HEK293 (cell line): ENCODE results near the gene NRIP1.

Experiments used
- CTCF ChIA-PET: fragments of 350-600 bp; formaldehyde crosslinking; extraction: SDS; loops from one replicate; lab custom pipeline; 2021; ENCODE audit warnings: antibody characterized with exemption; lab: Yijun Ruan, JAX
- POLR2A ChIA-PET: fragments of 300-600 bp; formaldehyde crosslinking; extraction: SDS; loops from one replicate; lab custom pipeline; 2020; ENCODE audit warnings: antibody characterized with exemption, inconsistent platforms; lab: Yijun Ruan, JAX
- H3K27ac ChIP-seq: fragments of 200-500 bp; sonication (Bioruptor generic); 2 replicates; pipeline ENCODE4 v1.5.1; 2014; ENCODE audit warnings: low read depth, low read length, control low read depth, inconsistent platforms; ENCODE audit errors: extremely low read depth
- H3K36me3 ChIP-seq, 2 experiments: fragments of 200-500 bp in 1 of 2; sonication (Bioruptor generic) in 1 of 2; 1 replicate in 1 of 2; 2 replicates in 1 of 2; pipeline ENCODE4 v1.5.1; 2014 to 2017; ENCODE audit warnings: inconsistent platforms in 2 of 2, low read length in 2 of 2; ENCODE audit not compliant: control insufficient read depth in 2 of 2, insufficient read depth in 1 of 2
- H3K4me1 ChIP-seq: fragments of 200-500 bp; sonication (Bioruptor generic); 2 replicates; pipeline ENCODE4 v1.5.1; 2014; ENCODE audit warnings: mild to moderate bottlenecking, low read length, inconsistent platforms; ENCODE audit not compliant: control insufficient read depth, insufficient read depth
- H3K4me3 ChIP-seq: 2 replicates; pipeline ENCODE4 v1.5.1; 2011; ENCODE audit warnings: low read depth, mild to moderate bottlenecking, control low read depth, low read length, moderate library complexity
- H3K9me3 ChIP-seq: fragments of 200-500 bp; sonication (Bioruptor generic); 2 replicates; pipeline ENCODE4 v1.5.1; 2014; ENCODE audit warnings: low read depth, low read length, inconsistent platforms; ENCODE audit not compliant: control insufficient read depth, insufficient read depth
- AEBP2 ChIP-seq: fragments of 450-650 bp; formaldehyde crosslinking; IDR thresholded peaks from 2 replicates; pipeline ENCODE4 v1.5.1; 2016; ENCODE audit warnings: missing biosample characterization, missing genetic modification characterization, borderline replicate concordance
- FEZF1 ChIP-seq: fragments of 450-650 bp; formaldehyde crosslinking; IDR thresholded peaks from 2 replicates; pipeline ENCODE4 v1.5.1; 2016; ENCODE audit warnings: missing biosample characterization, missing genetic modification characterization
- GLI2 ChIP-seq: fragments of 450-650 bp; formaldehyde crosslinking; IDR thresholded peaks from 2 replicates; pipeline ENCODE4; 2017; ENCODE audit warnings: missing biosample characterization, missing genetic modification characterization, low read depth, borderline replicate concordance
- KLF1 ChIP-seq: fragments of 450-650 bp; formaldehyde crosslinking; IDR thresholded peaks from 2 replicates; pipeline ENCODE4 v1.5.1; 2016; ENCODE audit warnings: missing biosample characterization, missing genetic modification characterization
- KLF9 ChIP-seq: fragments of 450-650 bp; formaldehyde crosslinking; IDR thresholded peaks from 2 replicates; pipeline ENCODE4 v1.5.1; 2016; ENCODE audit warnings: missing biosample characterization, missing genetic modification characterization, low read depth
- OVOL3 ChIP-seq: fragments of 450-650 bp; formaldehyde crosslinking; IDR thresholded peaks from 2 replicates; pipeline ENCODE4 v1.5.1; 2016; ENCODE audit warnings: missing biosample characterization, missing genetic modification characterization
- YY1 ChIP-seq: fragments of 450-650 bp; formaldehyde crosslinking; IDR thresholded peaks from 2 replicates; pipeline ENCODE4 v1.5.1; 2018; ENCODE audit warnings: missing biosample characterization, missing genetic modification characterization
- ZBTB20 ChIP-seq: fragments of 450-650 bp; formaldehyde crosslinking; IDR thresholded peaks from 2 replicates; pipeline ENCODE4 v1.5.1; 2016; ENCODE audit warnings: missing biosample characterization, missing genetic modification characterization
- ZBTB21 ChIP-seq: fragments of 450-650 bp; formaldehyde crosslinking; IDR thresholded peaks from 2 replicates; pipeline ENCODE4 v1.5.1; 2017; ENCODE audit warnings: missing biosample characterization, missing genetic modification characterization
- ZBTB8A ChIP-seq: fragments of 450-650 bp; formaldehyde crosslinking; IDR thresholded peaks from 2 replicates; pipeline ENCODE4 v1.5.1; 2016; ENCODE audit warnings: missing biosample characterization, missing genetic modification characterization
- ZEB2 ChIP-seq: fragments of 450-650 bp; formaldehyde crosslinking; IDR thresholded peaks from 2 replicates; pipeline ENCODE4 v1.5.1; 2016; ENCODE audit warnings: missing biosample characterization, missing genetic modification characterization
- ZFHX2 ChIP-seq: fragments of 450-650 bp; formaldehyde crosslinking; conservative IDR thresholded peaks from 2 replicates; pipeline ENCODE4 v1.5.1; 2016; ENCODE audit warnings: missing biosample characterization, missing genetic modification characterization
- ZNF140 ChIP-seq: fragments of 450-650 bp; formaldehyde crosslinking; IDR thresholded peaks from 2 replicates; pipeline ENCODE4 v1.5.1; 2016; ENCODE audit warnings: missing biosample characterization, missing genetic modification characterization
- ZNF239 ChIP-seq: fragments of 450-650 bp; formaldehyde crosslinking; IDR thresholded peaks from 2 replicates; pipeline ENCODE4 v1.5.1; 2016; ENCODE audit warnings: missing biosample characterization, missing genetic modification characterization
- ZNF37A ChIP-seq: fragments of 450-650 bp; IDR thresholded peaks from 2 replicates; pipeline ENCODE4 v1.5.1; 2018; ENCODE audit warnings: missing biosample characterization, missing genetic modification characterization
- ZNF394 ChIP-seq: fragments of 450-650 bp; formaldehyde crosslinking; IDR thresholded peaks from 2 replicates; pipeline ENCODE4 v1.5.1; 2016; ENCODE audit warnings: missing biosample characterization, missing genetic modification characterization, mild to moderate bottlenecking, moderate library complexity, borderline replicate concordance
- ZNF433 ChIP-seq: fragments of 450-650 bp; formaldehyde crosslinking; IDR thresholded peaks from 2 replicates; pipeline ENCODE4 v1.5.1; 2016; ENCODE audit warnings: missing biosample characterization, missing genetic modification characterization, low read depth
- ZNF518A ChIP-seq: fragments of 450-650 bp; formaldehyde crosslinking; conservative IDR thresholded peaks from 2 replicates; pipeline ENCODE4 v1.5.1; 2016; ENCODE audit warnings: low read depth, missing biosample characterization, missing genetic modification characterization
- ZNF580 ChIP-seq: fragments of 450-650 bp; formaldehyde crosslinking; IDR thresholded peaks from 2 replicates; pipeline ENCODE4 v1.5.1; 2016; ENCODE audit warnings: missing biosample characterization, missing genetic modification characterization
- ZNF621 ChIP-seq: fragments of 450-650 bp; formaldehyde crosslinking; IDR thresholded peaks from 2 replicates; pipeline ENCODE4 v1.5.1; 2017; ENCODE audit warnings: missing biosample characterization, missing genetic modification characterization
- ZNF624 ChIP-seq: fragments of 450-650 bp; formaldehyde crosslinking; IDR thresholded peaks from 2 replicates; pipeline ENCODE4 v1.5.1; 2017; ENCODE audit warnings: missing biosample characterization, missing genetic modification characterization
- ZNF645 ChIP-seq: fragments of 450-650 bp; formaldehyde crosslinking; IDR thresholded peaks from 2 replicates; pipeline ENCODE4; 2016; ENCODE audit warnings: missing biosample characterization, missing genetic modification characterization
- ZNF677 ChIP-seq: fragments of 450-650 bp; IDR thresholded peaks from 2 replicates; pipeline ENCODE4 v1.5.0; 2018; ENCODE audit warnings: missing biosample characterization, mild to moderate bottlenecking, missing genetic modification characterization, moderate library complexity
- ZNF843 ChIP-seq: fragments of 450-650 bp; formaldehyde crosslinking; IDR thresholded peaks from 2 replicates; pipeline ENCODE4 v1.5.1; 2016; ENCODE audit warnings: missing biosample characterization, missing genetic modification characterization
- ZSCAN4 ChIP-seq: fragments of 450-650 bp; formaldehyde crosslinking; IDR thresholded peaks from 2 replicates; pipeline ENCODE4 v1.5.1; 2017; ENCODE audit warnings: missing biosample characterization, missing genetic modification characterization
- TF ChIP-seq, protein P1 (sequence below): fragments of 450-650 bp; formaldehyde crosslinking; IDR thresholded peaks from 2 replicates; pipeline ENCODE4 v1.5.1; 2016; ENCODE audit warnings: missing biosample characterization, missing genetic modification characterization

NRIP1 gene

DNA sequence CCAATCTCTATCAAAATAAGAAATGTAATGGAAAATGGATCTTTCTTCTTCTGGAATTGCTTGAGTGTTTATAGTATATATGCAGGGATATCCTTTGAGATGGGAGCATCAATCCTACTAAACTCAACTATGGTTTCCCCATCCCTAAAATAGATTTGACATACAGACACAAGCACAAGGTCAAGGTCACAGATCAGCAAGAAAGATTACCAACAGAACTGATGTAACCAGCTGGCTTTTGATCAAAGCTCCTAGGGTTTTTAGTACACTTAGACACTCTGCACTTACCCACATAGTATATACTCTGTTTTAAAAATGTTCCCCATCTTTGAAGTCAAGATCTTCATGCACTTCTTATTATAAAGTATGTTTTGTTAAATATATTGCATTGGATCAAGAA is 85.5 kb downstream of the NRIP1 start:
- H3K27ac ChIP-seq, result no peak overlapping the region
- TF ChIP-seq ZEB2 (tag by site-specific recombination) (no peak), ZNF394 (tag by site-specific recombination) (no peak), ZNF645 (tag by site-specific recombination) (no peak), YY1 (tag by site-specific recombination) (no peak), ZNF433 (no peak), KLF9 (tag by site-specific recombination) (no peak), ZNF518A (tag by site-specific recombination) (no peak), ZNF140 (tag by site-specific recombination) (no peak), ZBTB21 (no peak), FEZF1 (tag by site-specific recombination) (no peak), ZNF624 (no peak), ZNF843 (no peak), ZFHX2 (tag by site-specific recombination) (no peak), ZNF239 (tag by site-specific recombination) (no peak), ZNF621 (no peak), ZBTB8A (tag by site-specific recombination) (no peak), ZNF677 (tag by site-specific recombination) (no peak), ZBTB20 (no peak), AEBP2 (tag by site-specific recombination) (no peak), KLF1 (tag by site-specific recombination) (no peak)
- TF ChIP-seq, all 188 proteins: peak for 0
- no peak overlapping the region for H3K4me3 ChIP-seq
- no peaks in the 10 kb centered on the region; a peak in 1 of 3 replicates for H3K36me3 ChIP-seq
- no peaks in the 10 kb centered on the region for H3K9me3 ChIP-seq
- 0 out of 2 replicates have a peak, but pooled peaks cover 4% of the 10 kb centered on the region for H3K4me1 ChIP-seq
- CTCF ChIA-PET, result no interaction called here
- POLR2A ChIA-PET, result no interaction called here

DNA sequence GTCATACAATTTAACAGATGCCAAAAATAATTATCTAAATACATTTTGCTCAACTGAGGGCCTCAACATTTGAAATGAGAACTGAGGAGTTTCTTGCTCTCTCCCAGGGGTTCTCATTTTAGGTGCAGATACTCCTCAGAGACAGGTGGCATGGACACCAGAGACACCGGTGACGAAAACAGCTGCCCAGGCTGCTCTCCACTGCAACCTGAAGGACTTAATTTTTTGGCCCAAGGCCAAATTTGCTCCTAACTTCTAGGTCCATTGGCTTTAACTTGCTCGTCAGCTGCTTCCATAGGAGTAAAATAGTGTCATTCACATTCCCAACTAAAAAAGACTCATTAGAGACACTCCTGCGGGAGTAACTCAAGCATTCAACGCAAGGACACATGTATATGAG is 87.0 kb downstream of the NRIP1 start:
- H3K27ac ChIP-seq, result no peak overlapping the region
- H3K9me3 ChIP-seq, result no peaks in the 10 kb centered on the region
- H3K4me3 ChIP-seq, result no peak overlapping the region
- 0 out of 2 replicates have a peak, but pooled peaks cover 4% of the 10 kb centered on the region for H3K4me1 ChIP-seq
- POLR2A ChIA-PET, result no interaction called here
- H3K36me3 ChIP-seq, result no peaks in the 10 kb centered on the region; a peak in 1 of 3 replicates
- CTCF ChIA-PET, result no interaction called here
- TF ChIP-seq GLI2 (tag by site-specific recombination) (no peak), ZNF580 (no peak), ZNF37A (no peak), OVOL3 (tag by site-specific recombination) (no peak), ZSCAN4 (no peak)
- TF ChIP-seq, protein P1, sequence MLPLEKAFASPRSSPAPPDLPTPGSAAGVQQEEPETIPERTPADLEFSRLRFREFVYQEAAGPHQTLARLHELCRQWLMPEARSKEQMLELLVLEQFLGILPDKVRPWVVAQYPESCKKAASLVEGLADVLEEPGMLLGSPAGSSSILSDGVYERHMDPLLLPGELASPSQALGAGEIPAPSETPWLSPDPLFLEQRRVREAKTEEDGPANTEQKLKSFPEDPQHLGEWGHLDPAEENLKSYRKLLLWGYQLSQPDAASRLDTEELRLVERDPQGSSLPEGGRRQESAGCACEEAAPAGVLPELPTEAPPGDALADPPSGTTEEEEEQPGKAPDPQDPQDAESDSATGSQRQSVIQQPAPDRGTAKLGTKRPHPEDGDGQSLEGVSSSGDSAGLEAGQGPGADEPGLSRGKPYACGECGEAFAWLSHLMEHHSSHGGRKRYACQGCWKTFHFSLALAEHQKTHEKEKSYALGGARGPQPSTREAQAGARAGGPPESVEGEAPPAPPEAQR (tag by site-specific recombination), result no peak
